Mesothelial cell of epicardium (in vitro differentiated cells): ENCODE data around the gene SLC2A11. TPM values are rescaled to one million over a fixed set of nuclear protein-coding genes. Genes with fewer than 3 reads are reported as not detected.

Experiments
- DNase-seq, 2 experiments: peaks; one replicate each; pipeline ENCODE4 v3.0.0; 2021; ENCODE audit warnings: low spot score in 2 of 2; ENCODE audit not compliant: unreplicated experiment in 2 of 2
- H3K27ac Mint-ChIP-seq: 2 replicates; pipeline ENCODE4 v1.8.0; 2021; ENCODE audit warnings: mixed read lengths
- H3K27me3 Mint-ChIP-seq: 2 replicates; pipeline ENCODE4 v1.8.0; 2021; ENCODE audit warnings: low read depth, mixed read lengths
- H3K36me3 Mint-ChIP-seq: 2 replicates; pipeline ENCODE4 v1.8.0; 2021; ENCODE audit warnings: mixed read lengths
- H3K4me1 Mint-ChIP-seq: 2 replicates; pipeline ENCODE4 v1.8.0; 2021; ENCODE audit warnings: mixed read lengths
- H3K4me3 Mint-ChIP-seq: 2 replicates; pipeline ENCODE4 v1.8.0; 2021; ENCODE audit warnings: mild to moderate bottlenecking, moderate library complexity, mixed read lengths
- H3K9me3 Mint-ChIP-seq: 2 replicates; pipeline ENCODE4 v1.8.0; 2021; ENCODE audit warnings: mixed read lengths
- CTCF ChIP-seq: fragments of 200-600 bp; sonication (generic); IDR thresholded peaks from one replicate; pipeline ENCODE4 v1.5.0; 2021; ENCODE audit warnings: antibody characterized with exemption; ENCODE audit not compliant: unreplicated experiment
- total RNA-seq: library from RNA; stranded (reverse); gene quantifications from 3 replicates; pipeline ENCODE4 v1.2.1, GENCODE V29; 2021

Gene SLC2A11
- total RNA-seq, 1 donor from 2014 or later, result 112 TPM

- no peaks in the 10 kb centered on the region for H3K9me3 Mint-ChIP-seq
- peak overlapping the region; percentile 94 for H3K27ac Mint-ChIP-seq
- peaks cover 6% of the 10 kb centered on the region for H3K36me3 Mint-ChIP-seq
- TF ChIP-seq CTCF, result no peak
- H3K4me3 Mint-ChIP-seq, result peak overlapping the region; percentile 79
- peaks cover 2% of the 10 kb centered on the region for H3K27me3 Mint-ChIP-seq
- H3K4me1 Mint-ChIP-seq, result peaks cover 47% of the 10 kb centered on the region
- no peak for DNase-seq
These were observed 20.2 kb upstream of the SLC2A11 start for GRCh38 chr22:23837496-23837859.

- Mint-ChIP-seq H3K9me3 (no peaks in the 10 kb centered on the region), H3K4me1 (peaks cover 52% of the 10 kb centered on the region), H3K4me3 (peak overlapping the region; percentile 79), H3K27me3 (peaks cover 2% of the 10 kb centered on the region), H3K36me3 (peaks cover 6% of the 10 kb centered on the region), H3K27ac (peak overlapping the region; percentile 94)
- no peak for DNase-seq
- no peak for TF ChIP-seq CTCF
These were observed 19.6 kb upstream of the SLC2A11 start for GRCh38 chr22:23837911-23838680.

- TF ChIP-seq CTCF, result no peak
- H3K36me3 Mint-ChIP-seq, result peaks cover 6% of the 10 kb centered on the region
- no peaks in the 10 kb centered on the region for H3K9me3 Mint-ChIP-seq
- DNase-seq, result peak; percentile 88 to 94
- peak within 1 kb of the TSS; percentile 94 for H3K27ac Mint-ChIP-seq
- peaks cover 2% of the 10 kb centered on the region for H3K27me3 Mint-ChIP-seq
- H3K4me3 Mint-ChIP-seq, result peak within 1 kb of the TSS; percentile 79
- H3K4me1 Mint-ChIP-seq, result peaks cover 56% of the 10 kb centered on the region
These were observed 18.8 kb upstream of the SLC2A11 start, which contains the start of gene DERL3 for GRCh38 chr22:23838681-23839468. Gene DERL3 (minus strand): TSS chr22:23839006. CDS start chr22:23838987, 19 bp downstream.

GRCh38 chr22:23840026-23840425, 17.6 kb upstream of the SLC2A11 start:
- H3K36me3 Mint-ChIP-seq, result peaks cover 6% of the 10 kb centered on the region
- peak overlapping the region; percentile 83 for H3K27ac Mint-ChIP-seq
- H3K4me3 Mint-ChIP-seq, result no peak overlapping the region
- H3K9me3 Mint-ChIP-seq, result no peaks in the 10 kb centered on the region
- H3K4me1 Mint-ChIP-seq, result peaks cover 60% of the 10 kb centered on the region
- H3K27me3 Mint-ChIP-seq, result peaks cover 2% of the 10 kb centered on the region
- no peak for TF ChIP-seq CTCF
- DNase-seq, result no peak

GRCh38 chr22:23841292-23841691, 16.4 kb upstream of the SLC2A11 start:
- Mint-ChIP-seq H3K4me1 (peaks cover 66% of the 10 kb centered on the region), H3K36me3 (no peaks in the 10 kb centered on the region), H3K27ac (peak overlapping the region; percentile 87), H3K9me3 (no peaks in the 10 kb centered on the region), H3K4me3 (no peak overlapping the region), H3K27me3 (peaks cover 2% of the 10 kb centered on the region)
- TF ChIP-seq CTCF, result no peak
- no peak for DNase-seq
